ENCODE results near the gene SURF6.

- TF ChIP-seq TARDBP (IDR thresholded peaks at IDR 0.05), result no peak
- TF ChIP-seq PKNOX1 (IDR thresholded peaks at IDR 0.05), result no peak
- TF ChIP-seq SUZ12 (IDR thresholded peaks at IDR 0.05), result no peak
- TF ChIP-seq HDGF (IDR thresholded peaks at IDR 0.05; ENCODE audit: borderline replicate concordance), result no peak
- no peak for TF ChIP-seq FOXA1 (IDR thresholded peaks at IDR 0.05)
- TF ChIP-seq LEF1 (IDR thresholded peaks at IDR 0.05; ENCODE audit: borderline replicate concordance), result no peak
- TF ChIP-seq FOXK2 (IDR thresholded peaks at IDR 0.05), result no peak
- TF ChIP-seq FOXM1 (IDR thresholded peaks at IDR 0.05; ENCODE audit: borderline replicate concordance), result no peak
- no peak for TF ChIP-seq SP1 (IDR thresholded peaks at IDR 0.05)
Measured at GRCh38 chr9:133332381-133332730, 3.6 kb downstream of the SURF6 start.

Measured in HEK293T (cell line).